Measurements from ENCODE around the gene VGLL2. TPM values are rescaled to one million over a fixed set of nuclear protein-coding genes. Genes with fewer than 3 reads are reported as not detected.

Gene VGLL2
- total RNA-seq, 2 experiments from 2014 or later: not detected

DNA sequence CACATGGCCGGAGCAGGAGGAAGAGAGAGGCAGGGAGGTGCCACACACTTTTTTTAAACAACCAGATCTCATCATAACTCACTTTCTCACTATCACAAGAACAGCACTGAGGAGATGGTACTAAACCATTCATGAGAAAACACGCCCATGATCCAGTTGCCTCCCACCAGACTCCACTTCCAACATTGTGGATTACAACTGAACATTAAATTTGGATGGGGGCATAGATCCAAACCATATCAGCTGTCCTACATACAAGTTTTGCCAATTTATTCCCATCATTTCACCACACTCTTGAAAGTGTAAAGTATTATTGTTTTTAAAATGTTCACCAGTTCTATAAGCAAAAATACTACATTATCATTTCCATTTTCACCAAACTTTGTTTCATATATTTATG lies 33.9 kb upstream of the VGLL2 start:
- Mint-ChIP-seq H3K4me3 (no peak overlapping the region), H3K27ac (no peak overlapping the region), H3K4me1 (ENCODE audit: low read depth) (no peaks in the 10 kb centered on the region), H3K27me3 (no peaks in the 10 kb centered on the region), H3K36me3 (ENCODE audit: low read depth) (no peaks in the 10 kb centered on the region), H3K9me3 (no peaks in the 10 kb centered on the region)
- no peak for ATAC-seq (ENCODE audit: poor library complexity)
- ChIA-PET CTCF (no interaction called here), POLR2A (no interaction called here)
- peaks cover 0 to 6% of the 10 kb centered on the region in 2 experiments for H3K9me3 ChIP-seq (ENCODE audit: control insufficient read depth in 1 of 2, insufficient read depth in 1 of 2, low read length in 2 of 2)
- intact Hi-C loops (cut with DNase I, micrococcal nuclease): no loop called here
- H3K4me1 ChIP-seq (ENCODE audit: insufficient read depth, low read length): no peaks in the 10 kb centered on the region
- H3K27ac ChIP-seq (ENCODE audit: low read depth in 1 of 2, low read length in 2 of 2): no peak overlapping the region
- DNase-seq: no peak
- no peaks in the 10 kb centered on the region for H3K36me3 ChIP-seq (ENCODE audit: insufficient read depth, low read length)
- H3K4me3 ChIP-seq (ENCODE audit: low read length): no peak overlapping the region
- no peaks in the 10 kb centered on the region for H3K27me3 ChIP-seq (ENCODE audit: control insufficient read depth in 1 of 2, insufficient read depth in 2 of 2, low read length in 2 of 2)
- TF ChIP-seq, protein P1, sequence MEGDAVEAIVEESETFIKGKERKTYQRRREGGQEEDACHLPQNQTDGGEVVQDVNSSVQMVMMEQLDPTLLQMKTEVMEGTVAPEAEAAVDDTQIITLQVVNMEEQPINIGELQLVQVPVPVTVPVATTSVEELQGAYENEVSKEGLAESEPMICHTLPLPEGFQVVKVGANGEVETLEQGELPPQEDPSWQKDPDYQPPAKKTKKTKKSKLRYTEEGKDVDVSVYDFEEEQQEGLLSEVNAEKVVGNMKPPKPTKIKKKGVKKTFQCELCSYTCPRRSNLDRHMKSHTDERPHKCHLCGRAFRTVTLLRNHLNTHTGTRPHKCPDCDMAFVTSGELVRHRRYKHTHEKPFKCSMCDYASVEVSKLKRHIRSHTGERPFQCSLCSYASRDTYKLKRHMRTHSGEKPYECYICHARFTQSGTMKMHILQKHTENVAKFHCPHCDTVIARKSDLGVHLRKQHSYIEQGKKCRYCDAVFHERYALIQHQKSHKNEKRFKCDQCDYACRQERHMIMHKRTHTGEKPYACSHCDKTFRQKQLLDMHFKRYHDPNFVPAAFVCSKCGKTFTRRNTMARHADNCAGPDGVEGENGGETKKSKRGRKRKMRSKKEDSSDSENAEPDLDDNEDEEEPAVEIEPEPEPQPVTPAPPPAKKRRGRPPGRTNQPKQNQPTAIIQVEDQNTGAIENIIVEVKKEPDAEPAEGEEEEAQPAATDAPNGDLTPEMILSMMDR (IDR thresholded peaks at IDR 0.05): no peak

GRCh38 chr6:117232196-117232595 lies 33.2 kb upstream of the VGLL2 start:
- Histone ChIP-seq H3K27ac (ENCODE audit: low read depth in 1 of 2, low read length in 2 of 2) (no peak overlapping the region), H3K36me3 (ENCODE audit: insufficient read depth, low read length) (no peaks in the 10 kb centered on the region), H3K27me3 (ENCODE audit: control insufficient read depth in 1 of 2, insufficient read depth in 2 of 2, low read length in 2 of 2) (no peaks in the 10 kb centered on the region), H3K9me3 (ENCODE audit: control insufficient read depth in 1 of 2, insufficient read depth in 1 of 2, low read length in 2 of 2) (peaks cover 0 to 6% of the 10 kb centered on the region in 2 experiments), H3K4me3 (ENCODE audit: low read length) (no peak overlapping the region), H3K4me1 (ENCODE audit: insufficient read depth, low read length) (no peaks in the 10 kb centered on the region)
- DNase-seq (no peak), ATAC-seq (ENCODE audit: poor library complexity) (no peak)
- ChIA-PET POLR2A (interaction anchor here (0.6 kb wide), 1 partner anchor 548 kb away, joined by 4 read pairs; no protein-coding TSS in a partner anchor), CTCF (no interaction called here)
- Mint-ChIP-seq H3K9me3 (no peaks in the 10 kb centered on the region), H3K27ac (no peak overlapping the region), H3K36me3 (ENCODE audit: low read depth) (no peaks in the 10 kb centered on the region), H3K4me3 (no peak overlapping the region), H3K4me1 (ENCODE audit: low read depth) (no peaks in the 10 kb centered on the region), H3K27me3 (no peaks in the 10 kb centered on the region)
- TF ChIP-seq, protein P1 (IDR thresholded peaks at IDR 0.05): no peak
- intact Hi-C loops (cut with DNase I, micrococcal nuclease): no loop called here

GRCh38 chr6:117233145-117233544 lies 32.2 kb upstream of the VGLL2 start:
- no peak for ATAC-seq (ENCODE audit: poor library complexity)
- H3K4me1 ChIP-seq (ENCODE audit: insufficient read depth, low read length): no peaks in the 10 kb centered on the region

More at GRCh38 chr6:117233145-117233544, 32.2 kb upstream of the VGLL2 start:
- H3K4me3 ChIP-seq (ENCODE audit: low read length): no peak overlapping the region
- intact Hi-C loops (cut with DNase I, micrococcal nuclease): no loop called here
- no peaks in the 10 kb centered on the region for H3K4me1 Mint-ChIP-seq (ENCODE audit: low read depth)
- no peak overlapping the region for H3K4me3 Mint-ChIP-seq
- ChIA-PET CTCF (no interaction called here), POLR2A (no interaction called here)
- no peak for DNase-seq
- H3K9me3 Mint-ChIP-seq: no peaks in the 10 kb centered on the region
- H3K27ac ChIP-seq (ENCODE audit: low read depth in 1 of 2, low read length in 2 of 2): no peak overlapping the region
- no peak overlapping the region for H3K27ac Mint-ChIP-seq
- no peaks in the 10 kb centered on the region for H3K27me3 Mint-ChIP-seq
- H3K27me3 ChIP-seq (ENCODE audit: control insufficient read depth in 1 of 2, insufficient read depth in 2 of 2, low read length in 2 of 2): no peaks in the 10 kb centered on the region
- TF ChIP-seq, protein P1 (IDR thresholded peaks at IDR 0.05): no peak
- no peaks in the 10 kb centered on the region for H3K36me3 ChIP-seq (ENCODE audit: insufficient read depth, low read length)
- peaks cover 0 to 6% of the 10 kb centered on the region in 2 experiments for H3K9me3 ChIP-seq (ENCODE audit: control insufficient read depth in 1 of 2, insufficient read depth in 1 of 2, low read length in 2 of 2)
- no peaks in the 10 kb centered on the region for H3K36me3 Mint-ChIP-seq (ENCODE audit: low read depth)
